Activated CD8-positive, alpha-beta memory T cell treated with anti-CD3 and anti-CD28 coated beads, Interleukin-2, amount 50 U/mL, for 48 hours (primary cell): ENCODE measurements around the gene SLC25A22.
A peak's percentile ranks its signal among the peaks of the same experiment; 100 is the strongest.

Experiments used
- DNase-seq: peaks from one replicate; pipeline ENCODE4 v3.0.0-alpha.2; 2020

Gene SLC25A22

DNA sequence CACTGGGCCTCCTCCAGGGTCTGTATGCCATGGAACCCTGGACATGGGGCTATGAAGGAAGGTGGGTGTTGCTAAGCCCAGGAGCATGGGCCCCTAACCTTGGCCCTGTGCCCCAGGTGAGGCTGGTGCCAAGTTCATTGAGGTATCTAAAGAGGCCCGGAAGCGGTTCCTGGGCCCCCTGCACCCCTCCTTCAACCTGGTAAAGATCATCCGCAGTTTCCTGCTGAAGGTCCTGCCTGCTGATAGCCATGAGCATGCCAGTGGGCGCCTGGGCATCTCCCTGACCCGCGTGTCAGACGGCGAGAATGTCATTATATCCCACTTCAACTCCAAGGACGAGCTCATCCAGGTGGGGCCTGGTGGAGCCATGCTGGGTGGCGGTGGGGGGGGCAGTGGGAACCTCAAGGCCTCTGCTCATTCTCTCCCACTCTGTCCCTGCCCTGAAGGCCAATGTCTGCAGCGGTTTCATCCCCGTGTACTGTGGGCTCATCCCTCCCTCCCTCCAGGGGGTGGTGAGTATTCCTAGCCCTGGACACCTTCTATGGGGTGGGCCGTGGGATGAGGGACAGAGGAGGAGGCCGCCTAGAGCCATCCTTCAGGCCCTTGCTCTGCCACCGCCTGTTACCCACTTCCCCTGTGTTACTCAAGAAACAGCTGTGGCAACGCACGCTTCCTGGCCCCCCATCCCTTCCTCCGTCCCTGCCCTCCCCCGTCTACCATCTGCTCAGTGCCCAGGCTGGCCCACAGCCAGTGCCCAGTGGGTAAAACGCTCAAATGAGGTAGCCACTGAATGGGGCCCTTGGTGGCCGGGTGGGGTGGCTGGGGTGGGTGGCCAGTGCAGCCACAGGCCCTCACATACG lies 23.7 kb upstream of the SLC25A22 start:
- DNase-seq, result no peak

DNA sequence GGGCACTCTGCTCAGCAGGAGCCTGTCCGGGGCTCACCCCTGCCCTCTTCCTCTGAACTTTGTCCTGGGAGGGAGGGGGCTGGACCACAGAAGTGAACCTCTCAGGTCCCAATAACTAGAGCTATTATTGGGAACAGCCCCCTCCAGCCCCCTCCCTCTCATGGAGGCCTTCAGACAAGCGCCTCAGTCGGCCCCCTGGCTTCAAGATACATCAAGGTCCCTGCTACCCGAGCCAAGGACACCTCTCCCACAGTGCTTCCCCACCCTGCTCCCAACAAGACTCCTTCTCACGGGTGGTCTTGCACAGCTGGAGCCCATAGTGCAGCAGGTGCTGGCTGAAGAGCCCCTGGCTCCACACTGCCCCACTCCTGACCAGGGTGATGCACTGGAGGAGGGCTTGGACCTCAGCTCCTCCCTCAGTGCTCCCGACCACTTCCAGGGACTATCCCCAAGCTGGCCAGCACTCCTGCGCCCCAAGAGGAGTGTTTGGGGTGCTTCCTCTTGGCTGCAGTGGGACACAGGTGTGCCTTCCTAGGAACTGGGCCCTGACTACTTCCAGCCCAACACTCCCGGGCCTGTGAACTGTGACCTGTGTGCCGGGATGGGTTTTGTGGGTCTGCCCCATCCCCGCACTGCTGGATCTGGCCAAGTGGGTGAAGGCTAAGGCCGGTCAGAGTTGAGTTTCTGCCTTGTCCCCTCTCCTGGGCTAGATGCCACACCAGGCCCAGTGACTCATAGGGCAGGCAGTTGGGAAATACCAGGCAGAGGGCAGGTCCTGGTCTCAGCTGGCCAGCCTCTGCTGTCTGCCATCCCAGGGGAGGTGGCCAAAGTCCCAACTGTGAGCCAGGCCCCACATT lies 22.8 kb upstream of the SLC25A22 start:
- DNase-seq, result no peak

DNA sequence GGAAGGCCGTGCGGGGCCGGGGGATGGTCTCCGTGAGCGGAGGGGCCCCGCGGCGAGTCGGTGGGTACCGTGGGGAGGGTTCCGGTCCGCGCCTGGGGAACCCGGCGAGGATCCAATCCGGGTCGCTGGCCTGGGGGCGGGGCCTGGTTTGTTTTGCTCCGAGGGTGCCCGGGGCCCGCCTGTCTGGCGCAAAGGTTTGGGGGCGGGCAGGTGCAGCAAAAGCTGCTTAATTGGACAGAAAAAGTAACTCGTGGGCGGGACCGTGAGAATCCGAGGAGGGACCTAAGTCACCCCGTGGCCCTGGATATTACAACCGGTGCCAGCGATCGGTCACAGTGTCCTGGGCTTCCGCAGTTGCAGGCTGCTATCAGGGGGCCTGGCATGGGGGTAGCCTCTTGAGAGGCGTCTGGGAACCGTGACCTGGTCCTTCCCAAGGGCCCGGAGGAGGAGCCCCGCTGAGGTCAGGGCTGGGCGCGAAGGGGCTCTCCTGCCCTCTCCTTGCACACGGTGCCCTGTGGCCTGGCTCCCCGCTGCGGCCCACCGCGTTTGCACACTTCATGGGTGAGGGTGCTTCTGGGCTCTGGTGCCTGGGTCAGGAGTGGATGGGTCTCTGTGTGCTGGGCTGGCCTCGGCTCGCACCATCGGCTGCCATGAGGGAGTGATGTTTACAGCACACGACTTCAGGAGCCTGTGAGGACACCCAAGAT lies 22.0 kb upstream of the SLC25A22 start:
- peak; percentile 94 for DNase-seq

DNA sequence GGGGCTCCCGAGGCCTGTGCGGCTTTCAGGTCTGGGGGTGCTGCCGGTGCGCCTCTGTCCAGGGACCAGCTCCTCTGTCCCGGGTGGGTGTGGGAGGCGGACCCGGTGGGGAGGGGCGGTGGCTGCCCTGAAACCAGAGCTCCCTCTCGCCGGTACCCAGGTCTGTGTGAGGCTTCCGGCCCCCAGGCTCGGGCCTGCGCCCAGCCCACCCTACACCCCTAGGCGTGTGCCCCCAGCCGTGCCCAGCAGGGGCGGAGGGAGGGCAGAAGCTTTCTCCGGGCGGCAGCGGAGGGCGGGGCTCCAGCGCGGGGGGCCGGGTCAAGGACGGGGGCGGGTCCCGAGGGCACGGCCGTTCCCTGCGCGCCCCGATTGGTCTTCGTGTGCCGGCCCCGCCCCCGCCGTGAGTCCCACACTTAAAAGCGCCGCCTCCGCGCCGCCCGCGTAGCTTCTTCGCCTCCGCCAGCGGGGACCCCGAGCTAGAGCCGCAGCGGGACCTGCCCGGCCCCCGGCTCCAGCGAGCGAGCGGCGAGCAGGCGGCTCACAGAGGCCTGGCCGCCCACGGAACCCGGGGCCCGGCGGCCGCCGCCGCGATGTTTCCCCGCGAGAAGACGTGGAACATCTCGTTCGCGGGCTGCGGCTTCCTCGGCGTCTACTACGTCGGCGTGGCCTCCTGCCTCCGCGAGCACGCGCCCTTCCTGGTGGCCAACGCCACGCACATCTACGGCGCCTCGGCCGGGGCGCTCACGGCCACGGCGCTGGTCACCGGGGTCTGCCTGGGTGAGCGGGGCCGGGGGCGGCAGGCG lies 21.2 kb upstream of the SLC25A22 start:
- peak; percentile 96 for DNase-seq

DNA sequence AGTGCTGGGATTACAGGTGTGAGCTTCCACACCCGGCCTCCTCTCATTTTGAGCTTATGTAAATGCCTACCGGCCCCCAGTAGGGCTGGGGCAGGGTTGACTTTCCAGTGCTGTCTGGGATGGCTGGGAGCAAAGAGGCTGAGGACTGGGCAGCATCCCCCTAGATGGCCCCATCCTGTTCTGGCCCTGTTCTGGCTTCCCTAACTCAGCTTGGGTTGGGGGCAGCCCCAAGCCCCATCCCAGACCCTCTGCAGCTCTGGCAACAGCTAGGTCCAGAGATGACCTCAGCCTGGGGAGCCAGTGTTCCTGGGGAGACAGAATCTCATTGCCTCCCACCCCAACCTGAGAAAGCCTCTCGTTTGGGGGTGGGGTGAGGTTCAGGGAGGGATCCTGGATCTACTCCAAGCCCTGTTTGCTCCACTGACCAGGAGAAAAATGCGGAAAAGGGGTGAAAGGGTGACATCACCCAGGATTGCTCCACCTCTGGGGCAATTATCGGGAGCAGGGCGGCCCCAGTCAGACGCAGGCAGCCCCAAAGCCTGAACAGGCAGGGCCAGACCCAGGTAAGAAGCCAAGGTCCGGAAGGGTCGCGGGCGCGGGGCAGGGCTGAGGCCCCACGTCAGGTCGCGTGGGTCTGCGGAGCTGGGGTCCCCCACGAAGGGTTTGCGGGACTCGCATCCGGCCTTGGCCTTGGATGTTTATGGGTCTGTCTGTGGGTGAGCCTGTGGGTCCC lies 20.5 kb upstream of the SLC25A22 start, which contains the start of gene PNPLA2:
PNPLA2 (plus strand) TSS at position 519 of the 733 bp plus-strand sequence. CDS start 805 bp downstream, outside the sequence.
- no peak for DNase-seq

DNA sequence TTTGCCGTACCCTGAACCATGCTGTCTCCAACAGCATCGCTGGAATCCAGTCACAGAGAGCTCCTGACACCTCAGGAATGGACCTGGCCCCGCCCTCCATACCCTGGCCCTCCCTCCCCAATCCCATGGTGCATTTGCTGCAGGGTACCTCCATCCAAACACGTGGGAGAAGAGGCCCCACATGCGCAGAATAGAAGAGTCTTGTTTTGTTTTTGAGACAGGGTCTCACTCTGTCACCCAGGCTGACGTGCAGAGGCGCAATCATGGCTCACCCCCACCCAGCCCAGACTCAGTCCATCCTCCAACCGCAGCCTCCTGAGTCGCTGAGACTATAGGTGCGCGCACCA lies 18.3 kb upstream of the SLC25A22 start:
- no peak for DNase-seq

DNA sequence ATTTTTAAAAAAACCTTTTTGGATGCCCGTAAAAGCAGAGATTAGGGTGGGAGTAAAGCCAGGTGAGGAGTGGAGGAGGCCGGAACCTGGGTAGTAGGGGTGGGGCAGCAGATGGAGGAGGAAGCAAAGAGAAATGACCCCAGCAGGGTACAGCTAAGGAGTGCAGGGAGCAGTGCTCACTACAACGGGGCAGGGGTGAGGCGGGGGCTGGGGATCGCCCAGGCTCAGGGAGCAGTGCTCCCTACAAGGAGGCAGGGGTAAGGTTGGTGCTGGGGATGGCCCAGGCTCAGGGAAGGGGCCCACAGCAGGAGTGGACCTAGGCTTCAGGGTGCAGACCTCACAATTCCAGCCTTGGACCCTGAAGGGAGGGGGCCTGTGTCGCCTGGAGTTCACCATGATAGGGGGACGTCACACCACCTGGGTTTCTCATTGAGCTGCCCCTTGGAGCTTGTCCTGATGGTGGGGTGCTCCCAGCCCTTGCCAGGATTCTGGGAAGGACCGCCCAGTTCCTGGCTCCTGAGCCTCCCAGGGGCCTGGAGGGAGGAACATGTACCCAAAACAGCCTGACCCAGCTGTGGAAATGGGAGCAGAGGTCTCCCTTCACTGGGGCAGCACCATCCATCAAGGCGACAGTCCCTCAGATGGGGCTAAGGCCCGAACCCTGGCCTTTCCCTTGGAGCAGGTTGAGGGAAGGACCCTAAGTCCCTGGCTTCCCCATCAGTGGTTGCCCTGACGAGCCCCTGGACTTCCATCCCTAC lies 17.8 kb upstream of the SLC25A22 start:
- DNase-seq, result no peak

DNA sequence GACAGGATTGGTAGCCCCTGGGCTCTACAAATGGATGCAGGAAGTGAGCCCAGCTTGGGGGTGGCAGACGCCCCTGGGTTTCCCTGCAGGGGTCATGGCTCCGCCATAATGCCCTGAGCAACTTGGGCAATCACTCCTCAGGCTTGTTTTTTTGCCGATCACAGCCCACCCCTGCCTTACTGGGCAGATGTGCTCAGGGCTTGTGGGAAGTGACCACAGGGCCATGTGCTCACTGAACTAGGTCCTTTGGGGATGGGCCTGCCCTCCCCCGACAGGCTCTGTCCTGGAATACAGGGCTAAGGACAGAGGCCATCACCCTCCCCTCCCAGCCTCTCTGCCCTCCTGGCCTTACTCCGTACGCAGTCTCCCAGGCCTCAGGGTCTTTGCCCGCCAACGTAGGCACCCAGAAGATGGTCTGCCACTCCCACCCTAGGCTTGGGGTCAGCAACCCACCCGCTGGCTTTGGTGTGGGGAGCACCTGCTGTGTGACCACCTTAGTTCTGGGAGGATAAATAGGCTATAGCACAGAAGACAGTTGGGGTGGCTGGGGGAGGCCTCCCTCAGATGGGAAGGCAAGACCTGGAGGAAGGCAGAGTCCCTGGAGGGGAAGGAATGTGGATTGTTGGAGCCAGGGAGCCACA lies 15.5 kb upstream of the SLC25A22 start:
- DNase-seq, result peak; percentile 71

DNA sequence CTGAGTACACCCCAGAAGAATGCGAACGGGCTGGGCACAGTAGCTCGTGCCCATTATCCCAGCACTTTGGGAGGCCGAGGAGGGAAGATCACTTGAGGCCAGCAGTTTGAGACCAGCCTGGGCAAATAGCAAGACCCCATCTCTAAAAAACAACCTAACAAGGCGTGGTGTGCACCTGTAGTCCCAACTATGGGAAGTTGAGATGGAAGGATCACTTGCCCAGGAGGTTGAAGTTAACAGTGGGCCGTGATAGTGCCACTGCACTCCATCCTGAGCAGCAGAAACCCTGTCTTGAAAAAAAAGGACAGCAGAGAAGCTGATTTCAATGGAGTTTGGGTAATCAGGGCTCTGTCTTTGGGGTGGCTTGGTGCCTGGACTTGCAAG lies 15.0 kb upstream of the SLC25A22 start:
- DNase-seq, result no peak

DNA sequence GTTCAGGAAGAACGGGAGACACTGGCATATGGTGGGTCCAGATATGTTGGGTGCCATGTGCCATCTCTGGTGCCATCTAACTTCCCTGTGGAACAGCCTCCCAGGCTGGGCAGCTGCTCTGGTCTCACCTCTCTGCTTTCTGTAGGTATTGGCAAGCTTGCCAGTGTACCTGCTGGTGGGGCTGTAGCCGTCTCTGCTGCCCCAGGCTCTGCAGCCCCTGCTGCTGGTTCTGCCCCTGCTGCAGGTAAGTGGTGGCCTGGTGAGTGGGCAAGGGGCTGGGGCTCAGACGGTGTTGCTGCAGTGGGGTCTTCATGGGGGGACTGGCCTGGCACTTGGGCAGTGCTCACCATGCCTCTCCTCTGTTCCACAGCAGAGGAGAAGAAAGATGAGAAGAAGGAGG lies 14.3 kb upstream of the SLC25A22 start:
- DNase-seq, result peak; percentile 61

DNA sequence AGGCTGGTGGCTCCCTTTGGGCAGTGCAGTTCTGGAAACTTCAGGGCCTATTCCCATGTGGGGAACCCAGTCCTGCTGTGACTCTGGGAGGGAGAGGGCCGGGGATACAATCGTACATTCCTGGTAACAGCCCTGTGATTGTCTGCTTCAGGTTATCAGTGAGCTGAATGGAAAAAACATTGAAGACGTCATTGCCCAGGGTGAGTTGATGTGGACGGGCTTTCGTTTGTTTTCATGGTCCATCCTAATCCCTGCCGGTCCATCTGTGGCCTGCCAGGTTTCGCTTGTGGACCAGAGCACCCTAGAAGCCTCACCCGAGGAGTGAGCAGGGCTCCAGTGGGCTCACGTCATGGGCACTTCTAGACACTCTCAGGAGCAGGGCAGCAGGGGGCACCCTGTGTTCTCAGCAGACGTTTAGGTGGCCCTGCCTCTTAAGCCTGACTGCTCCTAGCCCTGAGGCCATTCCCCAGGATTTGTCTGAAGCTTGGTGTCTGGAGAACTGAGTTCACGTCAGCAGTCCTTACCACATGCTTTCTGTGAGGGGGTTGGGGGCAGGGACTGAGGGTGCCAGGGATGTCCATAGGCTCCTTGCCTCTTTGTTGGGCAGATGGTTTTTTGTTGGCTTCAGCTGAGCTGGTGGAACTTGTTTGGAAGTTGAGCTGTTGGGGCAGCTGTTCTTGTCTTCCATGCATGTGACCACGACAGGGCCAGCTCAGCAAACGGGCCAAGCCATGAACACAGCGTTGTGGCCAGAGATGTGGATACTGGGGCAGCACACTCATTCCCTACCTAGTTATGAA lies 13.6 kb upstream of the SLC25A22 start:
- DNase-seq, result peak; percentile 59

DNA sequence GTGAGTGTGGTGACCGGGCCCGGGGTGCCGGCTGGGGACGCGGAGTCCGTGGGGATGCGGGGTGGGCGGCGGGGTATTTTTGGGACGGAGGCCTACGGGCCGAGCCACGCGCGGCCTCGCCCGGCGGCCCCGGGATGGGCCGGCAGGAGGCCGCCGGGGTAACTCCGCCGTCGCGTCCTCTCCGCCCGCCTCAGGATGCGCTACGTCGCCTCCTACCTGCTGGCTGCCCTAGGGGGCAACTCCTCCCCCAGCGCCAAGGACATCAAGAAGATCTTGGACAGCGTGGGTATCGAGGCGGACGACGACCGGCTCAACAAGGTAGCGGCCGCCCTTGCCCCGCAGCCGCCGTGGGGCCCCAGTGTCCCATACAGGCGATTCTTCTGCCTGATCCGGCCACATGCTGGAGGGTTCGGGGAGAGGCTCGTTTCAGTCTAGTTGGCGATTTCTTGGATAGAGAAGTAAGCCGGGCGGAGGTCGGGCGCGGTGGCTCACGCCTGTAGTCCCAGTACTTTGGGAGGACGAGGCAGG lies 12.0 kb upstream of the SLC25A22 start:
- peak; percentile 68 for DNase-seq

DNA sequence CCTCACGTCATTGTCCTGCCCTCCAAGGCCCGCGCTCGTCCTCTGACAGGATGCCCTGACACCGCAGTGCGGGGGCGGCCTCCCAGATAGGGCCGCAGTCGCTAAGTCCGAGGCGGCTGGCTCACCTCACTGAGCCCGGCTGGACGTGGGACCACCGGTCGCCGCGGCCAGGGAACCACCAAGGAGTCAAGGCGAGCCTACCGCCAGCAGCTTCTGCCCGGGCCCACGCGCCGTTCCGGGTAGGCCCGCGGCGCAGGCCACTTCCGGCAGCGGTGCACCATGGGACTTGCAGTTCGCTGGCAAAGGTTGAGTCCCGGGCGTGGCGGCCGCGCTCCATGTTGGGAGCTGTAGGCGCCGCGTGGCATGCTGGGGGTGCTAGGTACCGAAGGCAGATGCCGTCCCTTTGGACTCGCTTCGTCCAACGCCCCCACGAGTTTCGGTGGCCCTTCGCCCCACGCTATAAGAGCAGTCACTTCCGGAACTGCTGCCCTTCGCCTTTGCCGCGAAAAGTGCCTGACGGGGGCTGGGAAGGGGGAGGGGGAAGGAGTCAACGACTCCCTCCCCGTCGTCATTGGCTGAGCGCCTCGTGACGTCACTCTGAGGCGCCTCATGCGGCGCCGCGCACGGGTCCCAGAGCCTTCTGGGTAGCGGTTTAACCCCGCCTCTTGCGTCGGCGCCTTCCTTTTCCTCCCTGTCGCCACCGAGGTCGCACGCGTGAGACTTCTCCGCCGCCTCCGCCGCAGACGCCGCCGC lies 11.4 kb upstream of the SLC25A22 start, which contains the start of gene RPLP2:
RPLP2 (plus strand) TSS at position 681 of the 753 bp plus-strand sequence. CDS start 268 bp downstream, outside the sequence.
- peak; percentile 99 for DNase-seq

DNA sequence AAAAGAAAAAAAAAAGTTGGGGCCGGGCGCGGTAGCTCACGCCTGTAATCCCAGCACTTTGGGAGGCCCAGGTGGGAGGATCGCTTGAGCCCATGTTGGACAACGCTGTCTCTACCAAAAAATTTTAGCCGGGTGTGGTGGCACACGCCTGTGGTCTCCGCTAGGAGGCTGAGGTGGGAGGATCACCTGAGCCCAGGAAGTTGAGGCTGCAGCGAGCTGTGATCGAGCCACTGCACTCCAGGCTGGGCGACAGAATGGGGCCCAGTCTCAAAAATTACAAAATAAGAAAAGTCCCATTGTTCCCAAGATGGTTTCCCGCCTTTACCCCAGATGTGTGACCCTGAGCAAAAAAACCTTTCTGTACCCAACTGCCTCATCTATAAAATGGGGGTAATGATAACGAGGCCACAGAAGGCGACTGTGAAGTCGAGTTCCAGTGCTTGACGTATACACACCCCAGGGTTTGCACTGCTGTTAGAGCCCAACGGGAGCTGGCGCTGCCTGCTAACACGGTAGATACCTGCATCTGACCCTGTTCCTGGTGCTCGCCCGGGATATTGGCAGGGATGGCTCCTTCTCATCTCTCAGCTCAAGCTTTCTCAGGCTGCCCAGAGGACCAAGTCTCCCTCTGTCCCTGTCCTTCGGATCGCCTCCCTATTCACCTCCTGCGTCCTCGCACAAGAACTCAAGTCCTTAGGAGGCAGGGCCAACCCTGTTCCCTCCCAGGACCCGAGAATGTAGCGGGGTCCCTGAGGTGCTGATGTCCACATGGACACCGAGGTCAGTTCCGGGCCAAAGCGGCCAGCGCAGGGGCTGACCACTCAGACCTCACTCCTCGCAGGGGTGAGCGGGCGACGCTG lies 10.6 kb upstream of the SLC25A22 start:
- peak; percentile 66 for DNase-seq

DNA sequence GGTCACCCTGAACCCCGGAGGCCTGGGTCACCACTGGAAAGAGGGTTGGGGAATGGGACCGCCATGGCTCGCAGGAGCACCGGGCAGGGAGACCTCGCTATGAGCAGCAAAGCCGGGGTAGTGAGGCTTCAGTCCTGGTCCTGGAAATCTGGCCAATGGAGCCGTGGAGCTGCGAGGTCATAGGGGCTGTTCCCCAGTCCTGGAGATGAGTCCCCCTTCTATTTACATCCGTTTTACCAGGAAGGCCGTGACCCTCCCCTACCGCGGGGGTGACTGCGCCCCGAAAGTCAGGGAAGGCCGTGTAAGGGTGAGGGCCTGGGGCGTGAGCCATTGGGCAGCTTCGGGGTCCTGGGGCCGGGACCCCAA lies 6.5 kb upstream of the SLC25A22 start:
- no peak for DNase-seq

DNA sequence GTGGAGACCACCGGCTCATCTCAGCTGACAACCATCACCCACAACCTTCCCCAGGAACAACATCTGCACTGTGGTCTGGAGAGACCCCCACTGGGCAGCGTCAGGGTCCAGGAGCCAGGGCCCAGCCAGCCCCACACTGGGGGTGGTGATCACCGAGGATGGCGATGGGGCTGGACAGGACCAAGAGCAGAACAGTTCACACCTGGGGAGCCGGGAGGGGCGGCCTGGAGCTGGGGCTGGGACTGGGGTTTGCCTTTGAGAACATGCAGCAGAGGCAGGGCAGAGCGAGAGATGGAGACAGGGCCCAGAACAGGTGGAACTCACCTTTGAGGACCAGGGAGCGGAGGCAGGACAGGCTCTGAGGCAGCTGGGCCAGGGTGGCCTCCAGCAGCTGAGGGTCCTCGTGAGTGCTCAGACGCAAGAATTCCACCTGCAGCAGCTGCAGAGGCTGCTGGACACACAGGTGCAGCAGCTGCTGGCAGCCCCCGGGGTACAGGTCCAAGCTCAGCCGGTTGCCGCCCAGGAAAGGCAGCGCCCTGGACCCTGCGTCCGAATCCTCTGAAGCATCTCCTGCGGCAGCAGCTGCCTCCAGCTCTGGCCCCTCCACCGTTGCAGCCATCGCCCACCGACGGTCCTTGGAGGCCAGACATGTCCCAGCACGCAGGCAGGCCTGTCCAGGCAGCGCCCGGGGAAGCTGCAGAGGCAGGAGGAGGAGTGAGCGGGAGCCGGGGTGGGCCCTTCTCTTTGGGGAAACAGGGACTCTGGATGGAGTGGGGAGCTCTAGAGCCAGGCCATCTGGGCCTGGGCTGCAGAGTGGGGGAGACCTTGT lies 5.9 kb upstream of the SLC25A22 start:
- no peak for DNase-seq

DNA sequence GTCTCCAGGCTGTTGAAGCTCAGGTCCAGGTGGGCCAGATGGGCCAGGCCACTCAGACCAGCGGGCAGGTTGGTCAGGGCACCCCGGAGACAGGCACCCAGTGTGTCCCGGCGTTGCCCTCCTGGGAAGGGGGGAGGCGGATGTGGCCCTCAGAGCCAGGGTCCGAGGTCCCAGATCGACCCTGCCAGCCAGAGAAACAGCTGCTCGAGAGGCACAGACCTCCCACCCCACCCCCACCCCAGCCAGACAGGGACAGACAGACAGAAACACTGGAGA lies 5.3 kb upstream of the SLC25A22 start:
- no peak for DNase-seq
